Endothelial cell of umbilical vein (primary cell): ENCODE data around the gene SAPCD2. TPM values are rescaled to one million over a fixed set of nuclear protein-coding genes. Genes with fewer than 3 reads are reported as not detected.

Source experiments
- BruUV-seq: library from RNA; stranded (reverse); fragments of 400-500 nt; replicated peaks from 2 replicates; lab custom pipeline; 2021; lab: Mats Ljungman, UMichigan
- CTCF ChIA-PET: fragments of 300-600, 350-600 bp; sonication (Branson Sonifier 250); formaldehyde crosslinking; loops from one replicate; lab custom pipeline; 2021; ENCODE audit warnings: antibody characterized with exemption, inconsistent platforms; lab: Charles Lee
- POLR2A ChIA-PET: fragments of 300-600, 350-600 bp; sonication (Branson Sonifier 250); formaldehyde crosslinking; loops from one replicate; lab custom pipeline; 2021; ENCODE audit warnings: antibody characterized with exemption, inconsistent platforms; lab: Charles Lee
- DNase-seq: peaks from one replicate; pipeline ENCODE4 v3.0.0-alpha.2; 2011; ENCODE audit warnings: low read depth, low spot score
- FAIRE-seq: peaks from 2 replicates; lab custom pipeline; 2011; peaks lifted over from hg19 to GRCh38; lab: Jason Lieb, UNC
- H2AFZ ChIP-seq: 2 replicates; pipeline ENCODE4 v1.6.0; 2012; ENCODE audit warnings: low read depth, low read length, control low read depth, inconsistent platforms
- H3K27ac ChIP-seq: 2 replicates; pipeline ENCODE4 v1.5.1; 2011; ENCODE audit warnings: low read depth, mild to moderate bottlenecking, control low read depth, low read length, moderate library complexity; ENCODE audit not compliant: insufficient read depth
- H3K27me3 ChIP-seq, 2 experiments: 2 replicates each; pipeline versions ENCODE4 v1.6.0 to v1.6.1; 2011; ENCODE audit warnings: low read length in 2 of 2, mixed read lengths in 1 of 2; ENCODE audit not compliant: control insufficient read depth in 2 of 2, insufficient read depth in 2 of 2
- H3K36me3 ChIP-seq, 2 experiments: 2 replicates in 1 of 2; 3 replicates in 1 of 2; pipeline ENCODE4 v1.5.1; 2011; ENCODE audit warnings: low read length in 2 of 2, mild to moderate bottlenecking in 1 of 2, moderate library complexity in 1 of 2; ENCODE audit not compliant: control insufficient read depth in 2 of 2, insufficient read depth in 2 of 2; ENCODE audit errors: extremely low read depth in 1 of 2
- H3K4me1 ChIP-seq: 3 replicates; pipeline ENCODE4 v1.5.1; 2011; ENCODE audit warnings: mild to moderate bottlenecking, low read length; ENCODE audit not compliant: control insufficient read depth, insufficient read depth; ENCODE audit errors: extremely low read depth
- H3K4me2 ChIP-seq: 2 replicates; pipeline ENCODE4 v1.6.1; 2011; ENCODE audit warnings: low read length, control low read depth, mixed read lengths; ENCODE audit not compliant: insufficient read depth
- H3K4me3 ChIP-seq, 3 experiments: fragments of 200-600 bp in 1 of 3; sonication (generic), shearing (Covaris generic) in 1 of 3; replicated peaks in 1 of 3; 2 replicates each; pipeline ENCODE4 v1.5.1; 2011 to 2016; ENCODE audit warnings: control low read depth in 3 of 3, low read length in 3 of 3, mild to moderate bottlenecking in 2 of 3, inconsistent platforms in 1 of 3, low read depth in 1 of 3, moderate library complexity in 1 of 3; ENCODE audit not compliant: insufficient read depth in 1 of 3
- H3K79me2 ChIP-seq: 2 replicates; pipeline ENCODE4 v1.6.0; 2012; ENCODE audit warnings: low read length, inconsistent platforms; ENCODE audit not compliant: control insufficient read depth, insufficient read depth
- H3K9ac ChIP-seq: replicated peaks from 2 replicates; pipeline ENCODE3; 2011; ENCODE audit warnings: low read length, control low read depth; ENCODE audit not compliant: insufficient read depth; ENCODE audit errors: extremely low read depth
- H3K9me1 ChIP-seq: replicated peaks from 3 replicates; pipeline ENCODE4 v1.6.0; 2011; ENCODE audit warnings: mild to moderate bottlenecking, low read length; ENCODE audit not compliant: control insufficient read depth, insufficient read depth; ENCODE audit errors: extremely low read depth
- H3K9me3 ChIP-seq: replicated peaks from 2 replicates; pipeline ENCODE4 v1.5.1; 2012; ENCODE audit warnings: low read length, inconsistent platforms; ENCODE audit not compliant: control insufficient read depth, insufficient read depth
- H4K20me1 ChIP-seq: replicated peaks from 2 replicates; pipeline ENCODE3; 2011; ENCODE audit warnings: mild to moderate bottlenecking, low read length; ENCODE audit not compliant: control insufficient read depth, insufficient read depth; ENCODE audit errors: extremely low read depth
- EZH2 ChIP-seq: IDR thresholded peaks from 2 replicates; pipeline ENCODE4 v1.6.1; 2012; ENCODE audit warnings: borderline replicate concordance, low read depth, mild to moderate bottlenecking, moderate library complexity, low read length, inconsistent platforms; ENCODE audit not compliant: severe bottlenecking
- dilution Hi-C: fragments of 300-500 bp; cut with MboI; formaldehyde crosslinking; loops from one replicate; pipeline ENCODE4 v1.15.0; 2019; ENCODE audit warnings: low sequenced_read_pairs; ENCODE audit not compliant: extremely low pct_ligation_motif_present
- intact Hi-C: fragments of 100-400 bp; cut with micrococcal nuclease; formaldehyde crosslinking; loops from one replicate; pipeline ENCODE4 v1.10.0; 2022
- polyA plus RNA-seq, 4 experiments: library from polyadenylated mRNA; depleted of rRNA in 3 of 4; stranded (reverse) in 3 of 4; unstranded in 1 of 4; fragments of >200 nt; gene quantifications; 2 replicates each; pipeline versions ENCODE4 v1.2.1 to v1.2.3, GENCODE V29; 2011 to 2012; ENCODE audit warnings: missing spikeins in 1 of 4
- total RNA-seq: library from RNA; stranded (reverse); gene quantifications from 2 replicates; pipeline ENCODE4 v1.2.3, GENCODE V29; 2021
- TF ChIP-seq, protein P1 (sequence below), 2 donors: IDR thresholded peaks; 1 replicate in 1 of 2; 2 replicates in 1 of 2; pipeline ENCODE4 v1.5.1; 2011; ENCODE audit warnings: low read length in 2 of 2, mild to moderate bottlenecking in 2 of 2, moderate library complexity in 2 of 2, control low read depth in 1 of 2, inconsistent platforms in 1 of 2, low read depth in 1 of 2; ENCODE audit not compliant: insufficient read depth in 1 of 2; ENCODE audit errors: extremely low read depth in 1 of 2

Gene SAPCD2
- total and polyA plus RNA-seq, 2 donors (not counting 3 experiments of a cell fraction or from before 2014, with no cell fraction given): 11.5 to 27.8 TPM

DNA sequence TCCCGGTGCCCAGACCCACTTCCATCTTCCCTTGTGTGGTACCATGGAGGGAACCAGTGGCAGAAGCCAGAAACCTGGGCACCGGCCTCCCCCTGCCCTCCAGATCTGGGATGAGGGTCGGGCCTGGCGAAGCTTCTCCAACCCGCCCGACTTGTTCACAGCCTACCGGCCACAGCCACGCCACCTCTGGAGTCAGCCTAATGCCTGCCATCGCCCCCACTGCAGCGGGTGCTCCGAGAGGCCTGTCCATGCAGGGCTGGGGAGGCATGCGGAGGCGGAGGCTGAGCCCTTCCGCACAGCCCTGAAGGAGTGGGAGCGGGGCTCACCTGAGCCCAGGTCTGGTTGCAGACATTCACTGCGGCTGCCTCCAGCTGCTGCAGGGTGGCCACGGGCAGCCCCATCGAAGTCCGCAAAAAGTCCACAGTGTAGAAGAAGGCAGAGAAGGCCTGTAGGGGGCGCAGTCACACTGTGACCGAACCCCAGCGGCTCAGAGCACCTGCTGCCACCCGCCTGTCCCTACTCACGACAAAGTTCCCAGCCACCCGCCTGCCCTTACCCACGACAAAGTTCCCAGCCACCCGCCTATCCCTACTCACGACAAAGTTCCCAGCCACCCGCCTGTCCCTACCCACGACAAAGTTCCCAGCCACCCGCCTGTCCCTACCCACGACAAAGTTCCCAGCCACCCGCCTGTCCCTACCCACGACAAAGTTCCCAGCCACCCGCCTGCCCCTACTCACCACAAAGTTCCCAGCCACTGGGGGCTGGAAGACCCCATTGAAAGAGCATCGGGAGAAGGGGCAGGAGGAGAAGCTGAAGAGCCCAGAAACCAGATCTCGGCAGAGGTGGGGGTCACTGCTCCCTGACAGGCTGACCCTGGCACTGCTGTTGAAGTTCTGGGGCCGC, 20.6 kb downstream of the SAPCD2 start:
- H3K9ac ChIP-seq: no peak overlapping the region
- ChIA-PET CTCF (interaction anchor here (1.2 to 4.7 kb wide), 9 partner anchors 9 to 242 kb away, joined by 3 to 152 read pairs (median 7); partner anchors contain the start of genes RABL6, RNF224 and SAPCD2), POLR2A (no interaction called here)
- intact Hi-C loops (no loop called here), dilution Hi-C loops (no loop called here)
- peak; percentile 60 for FAIRE-seq
- peaks cover 7% of the 10 kb centered on the region for H3K79me2 ChIP-seq
- H3K27me3 ChIP-seq: peaks cover 8 to 21% of the 10 kb centered on the region in 2 experiments
- TF ChIP-seq, protein P1, sequence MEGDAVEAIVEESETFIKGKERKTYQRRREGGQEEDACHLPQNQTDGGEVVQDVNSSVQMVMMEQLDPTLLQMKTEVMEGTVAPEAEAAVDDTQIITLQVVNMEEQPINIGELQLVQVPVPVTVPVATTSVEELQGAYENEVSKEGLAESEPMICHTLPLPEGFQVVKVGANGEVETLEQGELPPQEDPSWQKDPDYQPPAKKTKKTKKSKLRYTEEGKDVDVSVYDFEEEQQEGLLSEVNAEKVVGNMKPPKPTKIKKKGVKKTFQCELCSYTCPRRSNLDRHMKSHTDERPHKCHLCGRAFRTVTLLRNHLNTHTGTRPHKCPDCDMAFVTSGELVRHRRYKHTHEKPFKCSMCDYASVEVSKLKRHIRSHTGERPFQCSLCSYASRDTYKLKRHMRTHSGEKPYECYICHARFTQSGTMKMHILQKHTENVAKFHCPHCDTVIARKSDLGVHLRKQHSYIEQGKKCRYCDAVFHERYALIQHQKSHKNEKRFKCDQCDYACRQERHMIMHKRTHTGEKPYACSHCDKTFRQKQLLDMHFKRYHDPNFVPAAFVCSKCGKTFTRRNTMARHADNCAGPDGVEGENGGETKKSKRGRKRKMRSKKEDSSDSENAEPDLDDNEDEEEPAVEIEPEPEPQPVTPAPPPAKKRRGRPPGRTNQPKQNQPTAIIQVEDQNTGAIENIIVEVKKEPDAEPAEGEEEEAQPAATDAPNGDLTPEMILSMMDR (IDR thresholded peaks at IDR 0.05; ENCODE audit: extremely low read depth in 1 of 2, insufficient read depth in 1 of 2, low read depth in 1 of 2, low read length in 2 of 2): peak; percentile 54 to 79
- TF ChIP-seq EZH2: no peak
- BruUV-seq: no TSS peak
- peak; percentile 42 for DNase-seq
- H4K20me1 ChIP-seq: no peaks in the 10 kb centered on the region
- H2AFZ ChIP-seq: no peak overlapping the region
- H3K4me2 ChIP-seq: no peak overlapping the region
- no peaks in the 10 kb centered on the region for H3K9me3 ChIP-seq
- H3K36me3 ChIP-seq: no peaks in the 10 kb centered on the region
- H3K27ac ChIP-seq: no peak overlapping the region
- H3K4me1 ChIP-seq: peaks cover 9% of the 10 kb centered on the region
- H3K9me1 ChIP-seq: no peaks in the 10 kb centered on the region
- H3K4me3 ChIP-seq: no peak overlapping the region
